HG03439 (cell line): ENCODE results near the gene FLYWCH2.

Experiments used
- ATAC-seq: cut with Tn5 transposase; IDR thresholded peaks from one replicate; pipeline ENCODE4 v1.9.1; 2021; ENCODE audit warnings: mild to moderate bottlenecking, moderate library complexity; ENCODE audit not compliant: unreplicated experiment

Gene FLYWCH2, protein sequence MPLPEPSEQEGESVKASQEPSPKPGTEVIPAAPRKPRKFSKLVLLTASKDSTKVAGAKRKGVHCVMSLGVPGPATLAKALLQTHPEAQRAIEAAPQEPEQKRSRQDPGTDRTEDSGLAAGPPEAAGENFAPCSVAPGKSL

DNA sequence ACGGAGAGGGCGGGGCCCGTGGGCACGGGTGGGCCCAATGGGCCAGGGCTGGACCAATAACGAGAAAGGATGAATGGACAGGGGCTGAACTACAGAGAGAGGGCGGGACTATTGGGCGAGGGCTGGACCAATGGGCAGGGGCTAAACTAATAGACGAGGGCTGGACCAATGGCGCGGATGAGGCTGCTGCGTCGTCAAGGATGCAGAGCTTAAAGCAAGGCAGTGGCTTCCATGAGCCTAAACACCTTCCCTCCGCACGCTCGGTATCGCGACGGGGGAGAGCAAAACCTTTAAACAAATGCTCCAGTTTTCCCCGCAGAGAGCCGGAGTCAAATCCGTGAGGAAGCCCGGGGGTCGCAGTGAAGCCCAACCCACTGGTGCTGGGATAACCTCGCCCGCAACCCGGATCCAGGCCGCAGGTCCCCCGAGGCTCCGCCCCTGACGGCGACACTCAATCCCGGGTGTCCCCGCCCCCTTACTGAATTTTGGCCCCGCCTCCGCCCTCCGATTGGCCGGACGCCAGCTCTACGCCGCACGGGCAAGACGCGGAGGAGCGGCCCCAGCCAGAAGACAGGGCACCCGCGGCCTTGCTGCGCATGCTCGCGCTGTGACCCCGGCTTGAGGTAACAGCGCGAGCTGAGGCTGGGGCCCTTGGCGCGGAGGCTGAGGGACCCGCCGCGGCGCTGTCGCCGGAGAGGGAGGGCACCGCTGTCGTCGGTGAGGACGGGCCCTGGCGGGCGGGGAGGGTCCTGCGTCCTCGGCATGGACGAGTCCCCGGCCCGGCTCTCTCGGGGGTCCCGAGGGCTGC, at the start of gene FLYWCH2:
Gene FLYWCH2 (plus strand): TSS at position 566 of the 808 bp plus-strand sequence. CDS start 13,235 bp downstream, outside the sequence.
- peak; percentile 87 for ATAC-seq

DNA sequence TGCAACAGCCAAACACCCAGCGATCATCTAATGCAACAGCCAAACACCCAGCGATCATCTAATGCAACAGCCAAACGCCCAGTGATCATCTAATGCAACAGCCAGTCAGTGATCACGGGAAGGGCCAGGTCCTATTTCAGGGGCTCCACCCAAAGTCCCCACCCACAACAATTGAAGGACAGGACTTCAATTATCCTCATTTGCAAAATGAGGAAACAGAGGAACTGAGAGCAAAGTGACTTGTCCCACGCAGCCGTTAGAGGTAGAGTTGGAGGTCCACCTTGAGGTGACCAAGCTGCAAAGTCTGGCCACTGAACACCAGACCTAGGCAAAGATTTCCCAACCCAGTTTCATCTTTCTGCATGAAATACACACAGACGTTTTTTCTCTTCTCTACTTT, 49.2 kb upstream of the FLYWCH2 start:
- ATAC-seq = no peak

DNA sequence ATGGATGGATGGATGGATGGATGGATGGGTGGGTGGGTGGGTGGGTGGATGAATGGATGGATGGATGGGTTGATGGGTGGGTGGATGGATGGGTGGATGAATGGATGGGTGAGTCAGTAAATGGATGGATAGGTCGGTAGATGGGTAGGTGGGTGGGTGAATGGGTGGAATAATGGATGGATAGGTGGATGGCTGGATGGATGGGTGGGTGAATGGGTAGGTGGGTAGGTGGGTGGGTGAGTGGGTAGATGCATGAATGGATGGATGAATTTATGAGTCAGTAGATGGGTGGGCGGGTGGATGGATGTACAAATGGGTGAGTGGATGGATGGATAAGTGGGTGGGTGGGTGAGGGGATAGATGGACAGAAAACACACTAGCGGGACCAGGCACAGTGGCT, 48.0 kb upstream of the FLYWCH2 start:
- no peak for ATAC-seq

DNA sequence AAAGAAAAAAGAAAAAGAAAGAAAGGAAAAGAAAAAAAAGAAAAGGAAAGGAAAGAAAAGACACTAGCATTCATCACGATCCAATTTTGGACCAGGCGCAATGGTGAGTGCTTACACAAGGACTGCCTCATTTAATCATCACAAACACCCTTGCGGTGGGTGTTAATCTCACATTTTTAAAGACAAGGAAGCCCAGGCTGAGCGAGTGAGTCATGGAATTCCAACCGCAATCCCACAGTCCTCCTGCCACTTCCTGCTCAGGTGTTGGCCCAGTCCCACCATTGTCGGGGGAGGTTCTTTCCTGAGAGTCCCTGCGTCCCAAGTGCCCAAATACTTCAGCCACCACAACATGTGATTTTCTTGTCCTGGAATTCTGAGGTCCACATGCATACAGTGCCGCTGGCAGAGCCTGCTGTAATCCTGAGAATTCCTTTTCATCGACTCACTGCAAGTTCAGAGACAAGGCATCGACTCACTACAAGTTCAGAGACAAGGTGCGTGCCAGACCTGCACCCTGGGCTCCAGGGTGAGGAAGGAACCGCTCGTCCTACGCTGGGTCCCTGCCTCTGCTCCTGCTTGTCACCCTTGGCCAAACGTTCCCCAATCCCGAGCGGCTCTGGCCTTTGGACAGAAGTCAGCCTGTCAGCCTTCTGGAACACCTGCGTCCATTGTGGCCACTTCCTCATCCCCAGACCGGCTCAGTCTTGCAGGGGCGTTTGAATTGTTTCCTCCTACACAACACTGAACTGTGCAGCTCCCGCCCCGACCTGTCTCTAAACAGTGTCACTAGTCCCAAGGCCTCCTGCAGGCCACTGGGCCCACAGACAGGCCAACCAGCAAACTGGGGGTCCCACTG, 47.1 kb upstream of the FLYWCH2 start:
- ATAC-seq = no peak

DNA sequence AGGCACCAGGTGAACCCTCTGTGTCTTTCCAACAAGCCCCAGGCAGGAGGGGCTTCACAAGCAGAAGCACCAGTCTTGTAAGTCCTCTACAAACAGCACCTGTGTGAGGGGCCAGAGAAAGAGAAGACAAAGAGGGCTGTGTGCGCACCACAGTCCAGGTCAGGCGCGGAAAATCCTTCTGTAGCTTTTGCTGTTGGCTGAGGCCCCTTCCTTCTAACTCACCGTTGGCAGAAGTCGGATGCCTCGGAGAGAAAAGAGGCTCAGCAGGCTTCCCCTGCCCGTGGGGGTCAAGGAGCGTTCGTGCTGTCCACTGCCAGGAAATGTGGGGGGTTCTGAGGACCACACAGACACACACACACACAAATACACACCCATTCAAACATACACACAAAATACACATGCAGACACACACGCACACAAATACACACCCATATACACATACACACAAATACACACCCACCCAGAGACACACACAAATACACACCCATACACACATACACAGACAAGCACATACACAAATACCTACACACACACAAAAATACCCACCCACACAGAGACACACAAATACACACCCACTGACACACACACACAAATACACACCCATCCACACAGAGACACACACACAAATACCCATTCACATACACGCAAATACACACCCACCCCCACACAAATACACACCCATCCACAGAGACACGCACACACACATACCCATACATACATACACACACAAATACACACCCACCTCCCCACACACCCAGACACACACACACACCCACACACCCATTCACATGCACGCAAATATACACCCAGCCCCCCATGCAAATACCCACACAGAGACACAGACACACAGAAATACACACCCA, 46.1 kb upstream of the FLYWCH2 start:
- no peak for ATAC-seq

DNA sequence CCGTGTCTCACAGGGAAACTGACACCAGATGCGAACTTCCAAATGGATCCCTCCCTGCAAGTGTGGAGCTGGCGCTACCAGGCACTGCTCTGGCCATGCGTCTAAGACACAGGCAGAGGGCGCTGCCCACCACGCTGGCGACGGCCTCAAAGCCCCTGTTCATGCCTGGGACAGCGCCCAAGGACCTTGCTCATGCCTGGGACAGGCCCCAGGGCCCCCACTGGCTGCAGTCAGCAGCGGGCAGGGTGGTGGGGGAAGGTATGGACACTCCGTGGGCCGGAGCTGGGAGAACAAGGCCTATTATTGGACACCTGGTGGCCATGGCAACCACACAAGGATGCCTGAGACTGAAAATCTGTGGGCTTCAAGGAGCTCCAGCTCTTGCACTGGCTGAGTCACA, 44.1 kb upstream of the FLYWCH2 start:
- ATAC-seq = no peak

DNA sequence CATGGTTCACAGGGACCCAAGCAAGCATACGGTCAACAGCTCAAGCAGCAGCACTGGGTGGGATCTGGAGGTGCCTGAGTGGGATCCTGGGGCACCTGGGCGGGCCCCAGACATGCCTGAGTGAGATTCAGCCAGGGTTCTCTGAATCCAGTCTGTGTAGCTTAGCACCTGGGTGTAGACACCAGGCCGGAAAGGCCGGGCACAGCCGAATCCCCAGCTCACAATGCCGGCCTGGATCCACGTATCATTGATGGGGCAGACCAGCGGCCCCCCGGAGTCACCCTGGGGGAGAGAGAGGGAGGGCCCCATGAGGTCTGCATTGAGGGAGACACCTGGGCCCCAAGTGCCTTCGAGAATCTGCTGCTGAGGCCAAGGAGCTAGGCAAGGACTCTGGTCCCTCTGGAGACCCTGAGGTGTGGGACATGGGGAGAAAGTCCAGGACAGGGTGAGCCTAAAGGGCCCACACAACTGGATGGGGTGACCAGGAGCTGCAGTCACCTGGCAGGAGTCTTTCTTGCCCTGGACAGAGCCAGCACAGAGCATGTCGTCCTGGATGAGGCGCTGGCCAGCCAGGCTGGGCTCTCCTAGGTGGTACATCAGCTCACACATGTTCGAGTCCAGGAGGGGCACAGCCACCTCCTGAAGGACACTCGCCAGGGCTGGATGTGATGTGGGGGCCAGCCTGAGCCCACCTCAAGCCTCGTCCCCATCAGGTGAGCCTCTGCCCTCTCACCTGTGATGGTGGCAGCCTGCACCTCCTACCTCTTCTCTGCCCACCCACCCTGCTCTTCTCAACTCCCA, 43.2 kb upstream of the FLYWCH2 start:
- no peak for ATAC-seq

DNA sequence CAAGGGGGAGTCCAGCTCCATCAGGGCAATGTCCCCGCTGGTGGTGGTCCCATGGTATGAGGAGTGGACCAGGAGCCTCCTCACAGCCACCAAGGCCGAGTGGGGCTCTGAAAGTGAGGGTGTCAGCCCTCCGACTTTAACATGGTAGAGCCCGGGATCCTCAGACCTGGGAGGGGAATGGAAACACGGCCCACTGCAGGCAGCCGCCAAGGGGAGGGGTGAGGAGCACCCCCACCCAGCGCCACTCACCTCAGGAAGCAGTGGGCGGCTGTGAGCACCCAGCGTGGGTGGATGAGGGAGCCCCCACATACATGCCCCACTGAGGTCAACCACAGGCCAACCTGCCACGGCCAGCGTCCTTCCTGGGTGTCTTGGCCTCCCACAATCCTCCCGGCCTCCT, 42.1 kb upstream of the FLYWCH2 start:
- no peak for ATAC-seq

DNA sequence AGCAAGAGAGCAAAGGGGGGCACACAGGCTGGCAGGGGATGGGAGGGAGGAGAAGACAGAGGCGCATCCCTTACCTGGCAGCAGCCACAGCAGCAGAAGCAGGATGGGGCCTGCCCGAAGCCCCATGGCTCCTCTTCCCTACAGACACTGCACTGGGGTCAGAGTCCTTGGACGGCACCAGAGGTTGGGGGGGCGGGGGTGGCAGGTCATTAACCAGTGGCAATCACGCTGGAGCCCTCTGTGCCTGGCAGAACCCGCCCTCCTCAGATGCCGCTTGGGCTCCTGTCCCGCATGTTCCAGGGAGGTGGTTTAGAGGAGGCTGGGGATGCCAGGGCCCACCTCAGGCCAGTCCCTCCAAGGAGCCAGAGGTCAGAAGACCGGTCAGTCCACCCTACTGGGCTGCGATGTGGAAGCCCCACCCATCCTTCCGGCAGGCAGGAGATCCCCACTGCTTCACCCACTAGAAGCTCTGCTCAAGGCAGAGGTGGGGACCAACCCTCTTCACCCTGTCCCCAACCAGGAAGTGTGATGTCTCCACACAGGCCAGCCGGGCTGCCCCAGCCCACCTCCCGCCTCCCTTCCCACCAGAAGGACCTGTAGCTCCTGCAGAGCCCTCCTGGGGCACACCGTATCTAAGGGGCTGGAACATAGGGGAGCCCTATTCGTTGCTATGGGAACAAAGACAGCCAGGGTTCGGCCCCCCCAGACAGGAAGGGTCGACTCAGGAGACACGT, 41.2 kb upstream of the FLYWCH2 start:
- ATAC-seq = no peak

DNA sequence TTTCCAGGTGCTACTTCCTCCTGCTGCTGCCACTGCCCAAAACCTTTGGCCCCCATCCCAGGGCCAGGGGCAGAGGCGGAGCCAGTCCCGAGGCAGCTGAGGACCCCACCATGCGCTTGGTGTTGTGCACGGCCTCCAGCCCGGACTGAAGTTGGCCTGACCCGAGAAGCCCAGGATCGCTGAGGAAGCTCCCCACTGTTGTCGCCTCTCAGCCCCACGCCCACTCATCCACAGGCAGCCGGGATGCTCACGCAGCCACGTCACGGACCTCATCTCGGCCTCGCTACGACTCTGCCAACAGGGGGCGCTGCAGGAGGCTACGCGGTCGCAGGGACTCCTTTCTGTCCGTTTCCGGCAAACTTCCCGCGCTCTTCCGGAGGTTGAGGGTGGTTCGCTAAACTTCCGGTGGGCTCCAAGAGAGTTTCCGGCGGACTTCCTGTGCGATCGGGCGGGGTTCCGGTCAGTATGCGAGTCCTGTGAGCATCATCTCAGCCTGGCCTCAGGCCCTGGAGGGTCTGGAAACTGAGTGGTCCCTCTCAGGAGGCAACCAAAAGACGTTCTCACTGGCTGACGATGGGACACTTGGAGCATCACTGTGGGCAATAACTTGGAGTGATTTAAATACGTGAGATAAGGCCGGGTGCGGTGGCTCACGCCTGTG, 40.5 kb upstream of the FLYWCH2 start:
- ATAC-seq = no peak

DNA sequence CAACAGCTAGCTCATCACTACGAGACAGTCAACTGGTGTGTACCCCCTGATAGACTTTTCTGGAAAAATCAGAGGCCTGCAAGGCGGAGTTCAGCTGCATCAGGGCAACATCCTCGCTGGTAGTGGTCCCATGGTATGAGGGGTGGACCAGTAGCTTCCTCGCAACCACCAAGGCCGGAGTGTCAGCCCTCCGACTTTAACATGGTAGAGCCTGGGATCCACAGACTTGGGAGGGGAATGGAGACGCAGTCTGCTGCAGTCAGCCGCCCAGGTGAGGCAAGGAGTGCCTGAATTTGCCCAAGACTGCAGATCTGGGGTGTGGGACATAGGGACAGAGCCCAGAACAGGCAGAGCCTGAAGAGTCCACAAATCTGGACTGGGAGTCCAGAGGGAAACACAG, 39.5 kb upstream of the FLYWCH2 start:
- ATAC-seq = no peak

DNA sequence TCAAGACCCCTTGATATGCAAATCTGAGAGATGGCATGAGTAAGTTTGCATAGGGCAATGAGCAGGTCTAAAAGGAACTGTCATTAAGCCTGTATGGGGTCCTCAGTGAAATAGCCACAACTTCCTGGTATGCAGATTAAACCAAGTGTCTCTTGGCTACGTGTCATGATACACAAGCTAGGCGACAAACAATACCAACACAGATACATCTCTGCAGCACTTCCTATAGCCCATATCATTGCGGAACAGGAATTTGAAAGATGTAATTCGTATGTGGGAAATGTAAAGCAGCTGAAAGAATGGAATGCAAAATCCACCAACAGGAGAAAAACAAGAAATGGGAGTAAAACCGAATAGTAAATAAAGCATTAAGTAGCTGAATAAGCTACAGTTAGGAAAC, 37.9 kb upstream of the FLYWCH2 start:
- ATAC-seq = no peak

DNA sequence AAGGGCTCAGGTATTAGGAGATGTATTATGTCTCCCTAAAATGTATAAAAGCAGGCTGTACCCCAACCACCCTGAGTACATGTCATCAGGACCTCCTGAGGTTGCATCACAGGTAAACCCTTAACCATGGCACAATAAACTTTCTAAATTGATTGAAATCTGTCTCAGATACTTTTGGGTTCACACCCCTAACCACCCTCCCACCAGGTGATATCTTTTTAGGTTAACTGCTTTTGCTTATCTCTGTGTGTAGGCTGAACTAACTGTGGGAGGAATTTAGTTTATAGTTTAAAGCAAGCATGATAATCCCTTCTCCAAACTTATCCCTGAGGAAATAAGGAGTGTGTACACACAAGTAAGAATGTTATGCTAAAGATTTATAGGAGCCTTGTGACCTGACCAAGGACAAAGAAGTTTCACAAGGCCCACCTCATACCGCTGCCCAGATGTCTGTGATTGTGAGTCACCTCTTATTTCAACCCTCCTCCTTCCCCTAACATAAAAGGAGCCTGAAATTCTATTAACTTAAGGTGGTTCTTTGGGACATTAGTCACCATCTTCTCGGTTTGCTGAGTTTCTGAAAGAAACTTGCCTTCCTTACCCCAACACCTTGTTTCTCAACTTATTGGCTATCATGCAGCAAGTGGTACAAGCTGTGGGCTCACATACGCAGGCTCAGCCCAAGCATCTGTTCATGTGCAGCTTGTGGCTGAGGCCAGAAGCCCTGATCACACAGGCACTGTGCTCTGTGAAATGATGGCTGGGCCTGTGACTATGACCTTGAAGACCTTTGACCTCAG, 36.3 kb upstream of the FLYWCH2 start:
- ATAC-seq = no peak

DNA sequence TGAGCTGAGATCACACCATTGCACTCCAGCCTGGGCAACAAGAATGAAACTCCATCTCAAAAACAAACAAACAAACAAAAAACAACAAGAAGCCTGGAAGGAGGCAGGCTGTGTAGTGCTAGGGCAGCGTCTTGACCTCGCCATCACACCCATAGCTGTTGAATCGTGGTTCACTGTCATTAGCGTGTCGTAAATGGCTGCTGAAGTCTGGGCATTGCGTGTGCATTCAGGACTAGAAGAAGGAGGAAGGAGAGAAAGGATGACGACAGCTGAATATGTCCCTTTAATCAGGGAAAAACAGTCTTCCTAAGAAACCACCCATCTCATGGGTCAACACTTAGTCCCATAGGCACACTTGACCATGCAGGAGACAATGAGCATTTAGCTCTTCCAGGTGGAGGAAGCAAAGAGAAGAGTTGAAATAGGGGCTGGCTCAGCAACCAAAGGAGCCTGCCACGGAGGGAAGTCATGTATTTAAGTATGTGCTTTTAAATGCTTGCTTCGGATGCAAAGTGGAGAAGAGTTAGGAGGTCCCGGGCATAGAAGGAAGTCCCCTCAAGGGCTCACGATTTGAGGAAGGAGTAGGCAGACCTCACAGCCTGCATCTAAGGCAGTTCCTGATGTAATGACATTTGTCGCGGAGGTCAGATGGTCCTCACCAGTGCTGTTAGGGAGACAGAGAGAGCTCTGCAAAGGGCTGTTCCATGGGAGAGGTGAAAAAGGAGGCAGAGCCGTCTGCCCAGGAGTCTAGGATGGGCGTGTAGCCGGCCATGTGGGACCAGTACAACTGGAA, 33.9 kb upstream of the FLYWCH2 start:
- no peak for ATAC-seq

DNA sequence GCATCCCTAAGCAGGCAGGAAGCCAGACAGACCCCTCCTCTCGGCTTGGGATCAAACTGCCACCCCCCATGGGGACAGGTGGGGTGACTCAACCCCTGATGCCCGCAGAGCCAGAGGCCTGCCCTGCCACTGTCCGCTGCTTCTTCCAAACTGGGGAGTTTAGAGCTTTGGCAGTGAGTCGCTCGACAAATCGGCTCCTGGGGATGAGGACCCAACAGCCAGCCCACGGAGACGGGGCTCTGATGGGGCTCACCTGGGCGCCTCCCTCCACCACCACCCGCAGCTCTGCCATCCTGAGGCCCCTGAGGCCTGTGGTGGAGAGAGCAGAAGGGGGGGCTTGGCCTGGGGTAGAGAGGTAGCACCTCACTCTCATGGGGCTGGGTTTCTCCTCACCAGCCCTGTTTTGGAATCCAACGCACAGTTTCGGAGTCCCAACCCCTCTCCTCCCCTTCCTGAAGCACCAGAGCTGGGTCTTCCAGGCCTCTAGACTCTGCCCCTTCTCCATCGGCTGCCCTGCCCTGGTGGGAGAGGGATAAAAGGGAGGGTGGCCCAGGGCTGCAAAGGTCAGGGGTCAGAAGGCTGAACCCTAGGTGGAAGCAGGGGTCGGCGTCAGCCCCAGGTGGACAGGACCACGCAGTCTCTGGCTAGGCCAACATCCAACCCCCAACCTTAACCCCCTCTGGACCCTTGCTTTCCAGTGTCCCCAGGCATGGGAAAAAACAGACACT, 30.8 kb upstream of the FLYWCH2 start:
- ATAC-seq = no peak

DNA sequence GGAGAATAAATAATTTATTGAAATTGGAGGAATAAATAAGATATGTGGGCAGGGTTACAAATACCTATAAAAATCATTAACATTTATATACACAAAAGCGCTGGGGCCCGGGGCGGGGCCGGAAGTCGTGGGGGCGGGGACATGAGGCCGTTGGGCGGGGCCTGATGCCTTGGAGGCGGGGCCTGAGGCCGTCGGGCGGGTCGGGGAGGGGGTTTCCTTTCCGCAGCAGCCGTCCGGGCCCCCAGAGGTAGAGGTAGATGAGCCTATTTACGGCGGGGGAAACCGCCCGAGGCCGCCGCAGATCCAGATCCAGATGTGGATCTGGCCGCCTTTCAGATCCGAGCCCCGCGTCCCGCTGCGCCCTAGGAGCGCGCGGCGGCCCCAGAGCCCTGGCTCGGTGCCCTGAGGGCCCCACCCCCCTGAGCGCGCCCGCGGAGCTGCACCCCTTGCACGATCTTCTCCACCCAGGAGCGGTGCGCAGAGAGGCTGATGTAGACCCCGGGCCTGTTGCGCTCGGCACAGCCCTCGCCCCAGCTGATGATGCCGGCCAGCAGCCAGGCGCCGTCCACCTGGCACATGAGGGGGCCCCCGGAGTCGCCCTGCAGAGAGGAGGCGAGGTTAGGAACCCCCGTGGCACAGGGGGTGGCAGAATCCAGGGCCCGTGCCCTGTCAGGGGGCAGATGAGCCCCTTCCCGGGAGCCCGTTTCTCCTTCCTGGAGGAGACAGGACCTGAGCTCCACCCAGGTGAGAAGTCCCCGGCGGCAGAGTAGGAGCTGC, 30.1 kb upstream of the FLYWCH2 start:
- ATAC-seq = no peak
